Neuron (in vitro differentiated cells): Measurements from ENCODE around the gene MEF2D.

Experiments used
- H2AFZ ChIP-seq: one replicate; pipeline ENCODE4 v1.6.1; 2013; ENCODE audit warnings: low read depth, mild to moderate bottlenecking, inconsistent platforms, low read length, moderate library complexity
- H3K27me3 ChIP-seq: one replicate; pipeline ENCODE4 v1.6.1; 2013; ENCODE audit warnings: low read length; ENCODE audit not compliant: insufficient read depth
- H3K36me3 ChIP-seq: one replicate; pipeline ENCODE4 v1.6.1; 2013; ENCODE audit warnings: low read length; ENCODE audit not compliant: insufficient read depth
- H3K4me1 ChIP-seq: one replicate; pipeline ENCODE4 v1.6.1; 2013; ENCODE audit warnings: low read length; ENCODE audit not compliant: insufficient read depth
- H3K4me3 ChIP-seq: 2 replicates; pipeline ENCODE4 v1.5.1; 2013; ENCODE audit warnings: mild to moderate bottlenecking, low read length, moderate library complexity
- H3K9me3 ChIP-seq: one replicate; pipeline ENCODE4 v1.6.1; 2013; ENCODE audit warnings: low read length

MEF2D gene

GRCh38 chr1:156534424-156535060, 34.0 kb upstream of the MEF2D start:
- Histone ChIP-seq H3K4me3 (no peak overlapping the region), H3K9me3 (no peaks in the 10 kb centered on the region), H3K4me1 (no peaks in the 10 kb centered on the region), H3K36me3 (peaks cover 78% of the 10 kb centered on the region), H2AFZ (no peak overlapping the region), H3K27me3 (no peaks in the 10 kb centered on the region)

DNA sequence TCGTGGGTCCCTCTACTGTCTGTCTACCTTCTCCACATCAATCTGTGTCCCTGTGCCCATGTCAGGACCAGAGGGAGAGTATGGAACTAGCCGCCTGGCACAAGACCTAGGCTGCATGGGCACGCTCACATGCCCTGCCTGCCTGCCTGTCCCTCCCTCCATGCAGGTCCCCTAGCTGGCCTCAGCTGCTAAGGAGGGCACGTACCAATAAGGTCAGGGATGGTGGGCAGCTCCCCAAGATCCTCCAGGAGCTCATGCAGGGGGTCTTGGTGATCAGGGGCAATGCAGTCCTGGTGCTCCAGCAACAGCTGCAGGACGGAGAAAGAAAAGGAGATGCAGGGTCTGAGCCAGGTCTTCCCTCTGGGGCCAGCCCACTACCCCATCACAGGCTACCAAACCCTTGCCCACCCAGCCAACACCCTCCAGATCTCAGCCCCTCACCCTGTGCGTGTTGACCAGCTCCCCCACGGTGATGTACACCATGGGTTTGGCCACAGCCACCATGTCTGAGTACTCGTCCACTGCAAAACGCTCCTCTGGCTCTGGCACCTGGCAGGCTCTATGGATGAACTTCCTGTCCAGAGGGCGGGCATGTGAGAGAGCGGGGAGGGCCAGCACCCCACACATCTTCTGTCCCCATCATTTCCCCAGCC, 33.1 kb upstream of the MEF2D start:
- H3K27me3 ChIP-seq, result no peaks in the 10 kb centered on the region
- peaks cover 3% of the 10 kb centered on the region for H3K9me3 ChIP-seq
- no peak overlapping the region for H3K4me3 ChIP-seq
- H3K4me1 ChIP-seq, result no peaks in the 10 kb centered on the region
- H3K36me3 ChIP-seq, result peaks cover 77% of the 10 kb centered on the region
- no peak overlapping the region for H2AFZ ChIP-seq

DNA sequence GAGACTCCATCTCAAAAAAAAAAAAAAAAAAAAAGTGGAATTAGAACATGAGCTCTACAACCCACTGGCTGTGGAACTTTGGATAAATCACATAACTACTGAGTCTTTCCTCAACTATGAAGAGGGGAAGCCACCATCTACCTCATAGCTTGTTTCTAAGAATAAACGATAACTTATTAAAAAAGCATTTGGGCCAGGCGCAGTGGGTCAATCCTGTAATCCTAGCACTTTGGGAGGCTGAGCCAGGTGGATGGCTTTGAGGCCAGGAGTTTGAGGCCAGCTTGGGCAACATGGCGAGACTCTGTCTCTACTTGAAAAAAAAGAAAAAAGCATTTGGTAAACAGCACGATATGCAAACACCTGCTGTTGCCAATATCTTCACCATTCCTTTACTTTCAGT, 31.8 kb upstream of the MEF2D start:
- Histone ChIP-seq H3K27me3 (no peaks in the 10 kb centered on the region), H2AFZ (no peak overlapping the region), H3K36me3 (peaks cover 84% of the 10 kb centered on the region), H3K9me3 (peaks cover 4% of the 10 kb centered on the region), H3K4me1 (no peaks in the 10 kb centered on the region), H3K4me3 (no peak overlapping the region)

DNA sequence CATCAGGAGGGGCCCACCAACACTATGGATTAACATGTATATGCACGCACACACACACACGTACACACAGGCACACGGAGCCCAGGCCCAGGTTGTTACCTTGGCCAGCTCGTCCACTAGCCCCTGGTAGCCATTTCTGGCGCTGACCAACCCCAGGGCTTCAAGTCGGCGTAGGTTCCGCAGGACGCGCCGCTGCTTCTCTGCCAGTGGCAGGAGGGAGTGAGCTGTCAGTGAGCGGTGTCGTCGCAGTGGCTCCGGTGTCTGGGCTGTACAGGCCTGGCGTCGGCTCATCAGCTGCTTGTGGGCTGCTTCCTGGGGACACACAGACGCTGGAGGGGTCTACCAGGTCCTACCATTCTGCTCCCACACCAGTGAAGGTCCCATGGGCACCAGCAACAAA, 29.4 kb upstream of the MEF2D start:
- no peak overlapping the region for H3K4me3 ChIP-seq
- H3K4me1 ChIP-seq, result no peaks in the 10 kb centered on the region
- peaks cover 71% of the 10 kb centered on the region for H3K36me3 ChIP-seq
- peaks cover 4% of the 10 kb centered on the region for H3K9me3 ChIP-seq
- H2AFZ ChIP-seq, result no peak overlapping the region
- H3K27me3 ChIP-seq, result no peaks in the 10 kb centered on the region

- H3K9me3 ChIP-seq, result peaks cover 4% of the 10 kb centered on the region
- peaks cover 69% of the 10 kb centered on the region for H3K36me3 ChIP-seq
- no peaks in the 10 kb centered on the region for H3K4me1 ChIP-seq
- no peak overlapping the region for H3K4me3 ChIP-seq
- H3K27me3 ChIP-seq, result no peaks in the 10 kb centered on the region
- H2AFZ ChIP-seq, result no peak overlapping the region
Measured at GRCh38 chr1:156528875-156529425, 28.4 kb upstream of the MEF2D start.

DNA sequence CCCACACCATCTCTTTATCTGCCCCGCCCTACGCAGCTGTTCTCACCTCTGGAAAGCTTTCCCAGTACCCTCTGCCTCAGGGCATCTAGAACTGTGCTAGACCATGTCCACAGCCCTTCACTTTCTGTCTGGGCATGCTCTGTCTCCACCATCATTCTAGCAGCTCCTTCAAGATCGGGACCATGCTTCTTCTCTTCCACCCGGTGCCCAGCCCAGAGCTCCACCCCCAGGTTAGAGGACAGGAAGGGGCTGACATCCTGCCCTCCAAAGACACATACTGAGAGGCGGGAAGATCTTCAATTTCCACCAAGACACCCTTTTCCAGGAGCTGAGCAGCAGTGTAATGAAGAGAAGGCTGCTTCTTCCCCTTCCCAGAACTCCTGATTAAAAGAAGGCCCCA, 27.7 kb upstream of the MEF2D start:
- Histone ChIP-seq H3K4me1 (no peaks in the 10 kb centered on the region), H3K9me3 (peaks cover 4% of the 10 kb centered on the region), H3K4me3 (no peak overlapping the region), H3K27me3 (no peaks in the 10 kb centered on the region), H2AFZ (no peak overlapping the region), H3K36me3 (peaks cover 63% of the 10 kb centered on the region)

DNA sequence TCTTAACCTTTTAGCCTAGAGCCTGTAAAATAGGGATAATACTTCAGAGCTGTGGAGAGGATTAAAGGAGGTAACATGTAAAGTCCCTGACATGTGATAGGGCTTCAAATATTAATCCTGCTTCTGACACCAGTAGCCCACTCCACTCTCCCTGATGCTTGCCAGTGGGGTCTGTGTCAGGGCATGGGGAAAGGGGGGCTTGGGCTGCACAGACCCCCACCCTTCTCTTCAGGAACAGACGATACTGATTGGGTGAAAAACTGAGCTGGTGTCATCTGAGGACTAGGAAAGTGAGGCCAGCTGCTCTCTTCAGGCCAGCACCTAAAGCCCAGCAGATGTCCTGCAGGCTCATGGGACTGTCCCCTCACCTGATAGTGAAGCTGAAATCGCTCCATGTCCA, 27.0 kb upstream of the MEF2D start:
- Histone ChIP-seq H3K27me3 (no peaks in the 10 kb centered on the region), H3K4me1 (no peaks in the 10 kb centered on the region), H3K9me3 (peaks cover 4% of the 10 kb centered on the region), H3K4me3 (no peak overlapping the region), H3K36me3 (peaks cover 56% of the 10 kb centered on the region), H2AFZ (no peak overlapping the region)

GRCh38 chr1:156525856-156526489, 25.4 kb upstream of the MEF2D start:
- peaks cover 47% of the 10 kb centered on the region for H3K36me3 ChIP-seq
- peaks cover 4% of the 10 kb centered on the region for H3K9me3 ChIP-seq
- H3K4me3 ChIP-seq, result no peak overlapping the region
- no peaks in the 10 kb centered on the region for H3K27me3 ChIP-seq
- no peak overlapping the region for H2AFZ ChIP-seq
- no peaks in the 10 kb centered on the region for H3K4me1 ChIP-seq

DNA sequence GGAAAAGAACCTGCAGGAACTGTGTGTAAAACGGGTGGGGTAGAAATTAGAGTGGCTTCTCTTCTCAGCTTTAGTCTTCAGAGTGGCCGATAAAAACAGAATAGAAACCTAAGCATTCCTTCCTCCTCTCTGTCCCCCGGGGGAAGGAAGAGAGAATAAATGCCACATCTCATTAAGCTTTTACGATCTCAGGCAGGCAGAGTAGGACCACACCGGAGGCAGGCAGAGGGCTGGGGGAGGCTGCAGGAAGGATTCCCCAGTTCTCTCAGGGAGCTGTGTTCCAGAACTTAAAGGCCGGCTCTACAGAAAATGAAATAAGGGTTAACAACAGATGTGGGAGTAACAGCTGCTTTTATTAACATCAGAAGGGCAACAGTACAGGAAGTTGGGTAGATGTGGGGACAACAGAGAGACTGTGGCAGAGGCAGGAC, 24.5 kb upstream of the MEF2D start:
- no peaks in the 10 kb centered on the region for H3K27me3 ChIP-seq
- H3K4me1 ChIP-seq, result no peaks in the 10 kb centered on the region
- H3K9me3 ChIP-seq, result peaks cover 4% of the 10 kb centered on the region
- no peak overlapping the region for H2AFZ ChIP-seq
- H3K4me3 ChIP-seq, result no peak overlapping the region
- H3K36me3 ChIP-seq, result peaks cover 39% of the 10 kb centered on the region

- Histone ChIP-seq H3K36me3 (peaks cover 34% of the 10 kb centered on the region), H3K4me3 (no peak overlapping the region), H3K27me3 (no peaks in the 10 kb centered on the region), H3K9me3 (peaks cover 4% of the 10 kb centered on the region), H3K4me1 (no peaks in the 10 kb centered on the region), H2AFZ (no peak overlapping the region)
Measured at GRCh38 chr1:156524481-156524869, 23.9 kb upstream of the MEF2D start.

GRCh38 chr1:156523801-156524480, 23.4 kb upstream of the MEF2D start:
- no peak overlapping the region for H2AFZ ChIP-seq
- H3K27me3 ChIP-seq, result no peaks in the 10 kb centered on the region
- peaks cover 29% of the 10 kb centered on the region for H3K36me3 ChIP-seq
- H3K4me1 ChIP-seq, result no peaks in the 10 kb centered on the region
- peaks cover 4% of the 10 kb centered on the region for H3K9me3 ChIP-seq
- no peak overlapping the region for H3K4me3 ChIP-seq

- Histone ChIP-seq H3K9me3 (no peaks in the 10 kb centered on the region), H3K27me3 (peaks cover under 1% of the 10 kb centered on the region), H2AFZ (no peak overlapping the region), H3K36me3 (peaks cover 15% of the 10 kb centered on the region), H3K4me1 (no peaks in the 10 kb centered on the region), H3K4me3 (no peak overlapping the region)
Measured at GRCh38 chr1:156522443-156522970, 21.9 kb upstream of the MEF2D start.

- Histone ChIP-seq H3K27me3 (peaks cover 4% of the 10 kb centered on the region), H3K9me3 (no peaks in the 10 kb centered on the region), H3K36me3 (no peaks in the 10 kb centered on the region), H3K4me3 (no peak overlapping the region), H3K4me1 (no peaks in the 10 kb centered on the region), H2AFZ (no peak overlapping the region)
Measured at GRCh38 chr1:156517748-156518147, 17.2 kb upstream of the MEF2D start.
